ENCODE measurements around the gene CREBBP.

DNA sequence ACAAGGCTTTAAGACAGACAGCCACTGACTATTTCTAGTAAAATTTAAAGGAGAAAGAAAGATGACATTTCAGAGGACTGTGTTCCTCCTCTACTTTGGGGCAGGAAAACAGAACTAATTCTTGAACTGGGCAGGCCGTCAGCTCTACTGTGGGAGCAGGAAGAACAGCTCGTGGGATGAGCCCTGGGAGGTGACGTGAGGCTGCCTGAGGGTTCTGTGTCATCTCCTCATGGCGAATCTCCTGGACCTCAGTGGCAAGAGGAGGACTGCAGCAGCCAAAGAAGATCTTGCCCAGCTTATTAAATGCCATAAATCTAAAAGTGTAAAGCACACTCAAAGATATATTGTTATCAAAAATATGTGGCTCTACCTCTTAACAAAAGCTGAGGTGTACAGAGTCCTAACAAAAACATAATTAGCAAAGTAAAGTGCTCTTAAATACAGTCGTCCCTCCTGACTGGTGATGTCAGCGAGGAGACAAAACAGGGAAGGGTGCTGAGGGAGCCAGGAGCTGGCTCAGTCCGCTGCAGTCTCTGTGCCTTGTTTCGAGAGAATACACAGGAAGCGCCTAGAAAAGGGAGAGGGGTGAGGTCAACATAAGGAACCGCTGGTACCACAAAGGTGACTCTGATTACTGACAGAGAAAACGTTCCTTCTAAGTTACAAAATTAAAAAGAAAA is 58.0 kb downstream of the CREBBP start:
- TF ChIP-seq, protein P1, sequence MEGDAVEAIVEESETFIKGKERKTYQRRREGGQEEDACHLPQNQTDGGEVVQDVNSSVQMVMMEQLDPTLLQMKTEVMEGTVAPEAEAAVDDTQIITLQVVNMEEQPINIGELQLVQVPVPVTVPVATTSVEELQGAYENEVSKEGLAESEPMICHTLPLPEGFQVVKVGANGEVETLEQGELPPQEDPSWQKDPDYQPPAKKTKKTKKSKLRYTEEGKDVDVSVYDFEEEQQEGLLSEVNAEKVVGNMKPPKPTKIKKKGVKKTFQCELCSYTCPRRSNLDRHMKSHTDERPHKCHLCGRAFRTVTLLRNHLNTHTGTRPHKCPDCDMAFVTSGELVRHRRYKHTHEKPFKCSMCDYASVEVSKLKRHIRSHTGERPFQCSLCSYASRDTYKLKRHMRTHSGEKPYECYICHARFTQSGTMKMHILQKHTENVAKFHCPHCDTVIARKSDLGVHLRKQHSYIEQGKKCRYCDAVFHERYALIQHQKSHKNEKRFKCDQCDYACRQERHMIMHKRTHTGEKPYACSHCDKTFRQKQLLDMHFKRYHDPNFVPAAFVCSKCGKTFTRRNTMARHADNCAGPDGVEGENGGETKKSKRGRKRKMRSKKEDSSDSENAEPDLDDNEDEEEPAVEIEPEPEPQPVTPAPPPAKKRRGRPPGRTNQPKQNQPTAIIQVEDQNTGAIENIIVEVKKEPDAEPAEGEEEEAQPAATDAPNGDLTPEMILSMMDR (IDR thresholded peaks at IDR 0.05) = no peak
- no peak for TF ChIP-seq POLR2A (IDR thresholded peaks at IDR 0.05)
